Activated CD4-positive, alpha-beta T cell treated with anti-CD3 and anti-CD28 coated beads, Interleukin-2, Interleukin-6, amounts not matched to agents 100 ng/mL and 50 ng/mL, durations not matched to agents 16 hours and 8 hours (primary cell): ENCODE data around the gene OR2T29.
"Not testable (repeated sequence)": the region's sequence is repeated elsewhere in the genome, so short reads cannot be mapped to it uniquely, and the experiment has no call there.

Experiments
- DNase-seq: peaks from one replicate; pipeline ENCODE4 v3.0.0-alpha.2; 2020

OR2T29 gene, protein sequence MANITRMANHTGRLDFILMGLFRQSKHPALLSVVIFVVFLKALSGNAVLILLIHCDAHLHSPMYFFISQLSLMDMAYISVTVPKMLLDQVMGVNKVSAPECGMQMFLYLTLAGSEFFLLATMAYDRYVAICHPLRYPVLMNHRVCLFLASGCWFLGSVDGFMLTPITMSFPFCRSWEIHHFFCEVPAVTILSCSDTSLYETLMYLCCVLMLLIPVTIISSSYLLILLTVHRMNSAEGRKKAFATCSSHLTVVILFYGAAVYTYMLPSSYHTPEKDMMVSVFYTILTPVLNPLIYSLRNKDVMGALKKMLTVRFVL

DNA sequence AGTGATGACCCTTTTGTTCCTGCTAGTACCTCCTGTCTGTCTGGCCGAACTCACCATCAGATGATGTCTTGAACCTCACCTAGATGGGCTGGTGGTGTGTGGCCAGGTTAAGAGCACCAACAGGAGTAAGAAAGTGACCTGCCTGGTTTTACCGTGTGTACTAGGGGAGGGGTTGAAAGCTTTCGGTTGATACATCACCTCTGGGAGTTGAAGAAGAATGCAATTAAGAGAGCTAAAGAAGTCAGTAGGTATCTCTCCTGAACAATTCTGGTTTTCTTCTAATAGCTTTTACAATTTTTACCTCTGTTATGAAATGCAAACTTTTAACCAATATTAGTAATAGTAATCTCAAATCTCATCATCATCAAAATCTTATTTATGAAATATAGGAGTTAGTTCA is at the start of gene OR2T29:
TSS of gene OR2T29 (minus strand) at position 101 of the 400 bp plus-strand sequence. CDS start 3,281 bp downstream, outside the sequence.
- not testable (repeated sequence) for DNase-seq

GRCh38 chr1:248611883-248612414 is 49.4 kb upstream of the OR2T29 start:
- no peak for DNase-seq

- no peak for DNase-seq
Observed at GRCh38 chr1:248610301-248610700, 47.7 kb upstream of the OR2T29 start.

DNA sequence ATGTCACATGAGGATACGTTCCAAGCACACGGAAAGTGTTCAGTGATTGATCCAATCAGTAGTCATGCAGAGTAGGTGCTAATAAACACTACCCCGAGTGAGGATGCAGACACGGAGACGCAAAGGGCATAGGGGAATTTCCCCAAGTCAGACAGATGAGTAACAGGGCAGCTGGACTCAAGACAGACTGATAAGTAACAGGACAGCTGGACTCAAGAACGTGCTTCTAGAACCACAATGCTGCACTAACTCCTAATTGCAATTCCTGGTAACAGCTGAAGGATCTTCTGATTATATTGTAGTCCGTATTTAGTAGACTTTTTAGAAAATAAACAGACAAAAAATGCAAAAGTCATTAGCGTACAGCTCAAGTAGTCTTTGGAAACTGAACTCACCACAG is 36.8 kb upstream of the OR2T29 start:
- DNase-seq, result no peak

GRCh38 chr1:248597589-248597988 is 35.0 kb upstream of the OR2T29 start, which contains the start of gene OR2T10:
Gene OR2T10, minus strand, starts transcription at chr1:248597700. Its CDS starts 3,932 bp downstream, at chr1:248593768.
- no peak for DNase-seq

GRCh38 chr1:248596615-248597014 is 34.0 kb upstream of the OR2T29 start:
- no peak for DNase-seq

DNA sequence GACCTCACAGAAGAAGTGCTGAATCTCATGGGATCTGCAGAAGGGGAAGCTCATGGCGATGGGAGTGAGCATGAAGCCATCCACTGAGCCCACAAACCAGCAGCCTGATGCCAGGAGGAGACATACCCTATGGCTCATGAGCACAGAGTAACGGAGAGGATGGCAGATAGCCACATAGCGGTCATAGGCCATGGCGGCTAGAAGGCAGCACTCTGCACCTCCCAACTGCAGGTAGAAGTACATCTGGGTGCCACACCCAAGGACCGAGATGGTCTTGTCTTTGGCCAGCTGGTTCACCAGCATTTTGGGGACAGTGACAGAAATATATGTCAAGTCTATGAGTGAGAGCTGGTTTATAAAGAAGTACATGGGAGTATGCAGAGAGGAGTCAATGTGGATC is 30.7 kb upstream of the OR2T29 start:
- DNase-seq, result no peak

DNA sequence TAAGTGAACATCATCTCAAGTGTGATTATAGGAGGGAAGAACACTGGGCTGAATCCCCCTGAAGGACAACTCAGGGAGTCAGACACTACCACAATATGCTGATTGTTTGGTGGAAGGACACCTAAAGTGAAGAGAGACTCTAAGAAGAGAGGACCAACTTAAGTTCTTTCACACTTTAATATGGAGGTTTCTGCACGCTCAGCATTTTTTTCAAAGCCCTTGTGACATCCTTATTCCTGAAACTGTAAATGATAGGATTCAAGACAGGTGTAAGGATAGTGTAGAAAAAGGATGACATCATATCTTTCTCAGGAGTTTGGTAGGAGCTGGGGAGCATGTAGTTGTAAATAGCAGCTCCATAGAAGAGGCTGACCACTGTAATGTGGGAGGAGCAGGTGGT is 30.1 kb upstream of the OR2T29 start:
- no peak for DNase-seq

- DNase-seq, result no peak
Observed at GRCh38 chr1:248590055-248590454, 27.5 kb upstream of the OR2T29 start.

DNA sequence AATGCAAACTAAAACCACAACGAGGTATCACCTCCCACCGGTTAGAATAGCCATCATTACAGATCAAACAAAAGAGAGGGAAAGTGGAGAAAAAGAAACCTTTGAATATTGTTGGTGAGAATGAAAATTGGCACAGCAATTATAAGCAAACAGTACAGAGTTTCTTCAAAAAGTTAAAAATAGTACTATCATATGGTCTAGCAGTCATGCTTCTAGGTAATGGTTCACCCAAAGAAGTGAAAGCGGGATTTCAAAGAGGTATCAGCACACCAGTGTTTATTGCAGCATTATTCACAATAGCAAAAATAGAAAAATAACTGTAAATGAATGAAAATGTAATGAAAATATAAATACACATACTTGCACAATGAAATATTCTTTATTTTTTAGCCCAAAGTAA is 26.8 kb upstream of the OR2T29 start:
- no peak for DNase-seq

DNA sequence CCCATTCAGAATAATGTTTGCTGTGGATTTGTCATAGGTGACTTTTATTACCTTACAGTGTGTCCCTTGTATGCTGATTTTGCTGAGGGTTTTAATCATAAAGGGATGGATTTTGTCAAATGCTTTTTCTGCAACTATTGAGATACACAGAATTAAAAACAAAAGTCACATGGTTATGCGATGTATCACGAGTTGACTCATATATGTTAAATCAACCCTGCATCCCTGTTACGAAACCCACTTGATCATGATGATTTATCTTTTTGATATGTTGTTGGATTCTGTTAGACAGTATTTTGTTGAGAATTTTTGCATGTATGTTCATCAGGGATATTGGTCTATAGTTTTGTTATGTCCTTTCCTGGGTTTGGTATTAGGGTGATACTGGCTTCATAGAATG is 22.7 kb upstream of the OR2T29 start:
- peak; percentile 9 for DNase-seq

GRCh38 chr1:248576260-248576980 is 13.8 kb upstream of the OR2T29 start:
- peak; percentile 19 for DNase-seq

DNA sequence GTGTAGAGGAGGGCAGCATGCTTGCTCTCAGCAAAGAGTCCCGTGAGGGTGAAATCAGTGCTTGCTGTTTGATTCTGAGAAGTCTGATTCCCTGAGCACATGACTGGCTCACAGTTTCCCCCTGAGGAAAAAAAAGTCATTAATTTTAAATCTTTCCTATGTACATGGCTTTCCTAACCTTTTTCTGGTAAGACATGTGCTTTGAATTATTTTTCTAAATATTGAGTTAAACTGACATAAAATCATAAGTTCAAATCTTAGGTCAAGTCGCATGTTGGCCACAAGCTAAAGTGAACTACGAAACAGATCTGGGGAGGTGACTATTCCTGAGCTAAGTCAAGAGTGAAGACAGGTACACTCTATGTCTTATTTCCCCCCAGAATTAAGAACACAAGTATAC is 12.1 kb upstream of the OR2T29 start, which contains the start of gene OR2T34:
TSS of gene OR2T34 (minus strand) at position 101 of the 400 bp plus-strand sequence. CDS start at position 101, 0 bp downstream.
- not testable (repeated sequence) for DNase-seq

DNA sequence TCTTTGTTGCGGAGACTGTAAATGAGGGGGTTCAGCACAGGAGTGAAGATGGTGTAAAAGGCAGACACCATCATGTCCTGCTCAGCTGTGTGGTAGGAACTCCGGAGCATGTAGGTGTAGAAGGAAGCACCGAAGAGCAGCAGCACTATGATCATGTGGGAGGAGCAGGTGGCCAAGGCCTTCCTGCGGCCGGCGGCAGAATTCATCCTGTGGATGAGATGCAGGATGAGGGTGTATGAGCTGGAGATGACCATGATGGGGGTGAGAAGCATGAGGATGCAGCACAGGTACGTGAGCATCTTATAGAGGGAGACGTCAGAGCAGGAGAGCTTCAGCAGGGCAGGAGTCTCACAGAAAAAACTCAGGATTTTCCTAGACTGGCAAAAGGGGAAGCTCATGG is 11.3 kb upstream of the OR2T29 start:
- DNase-seq, result not testable (repeated sequence)

DNA sequence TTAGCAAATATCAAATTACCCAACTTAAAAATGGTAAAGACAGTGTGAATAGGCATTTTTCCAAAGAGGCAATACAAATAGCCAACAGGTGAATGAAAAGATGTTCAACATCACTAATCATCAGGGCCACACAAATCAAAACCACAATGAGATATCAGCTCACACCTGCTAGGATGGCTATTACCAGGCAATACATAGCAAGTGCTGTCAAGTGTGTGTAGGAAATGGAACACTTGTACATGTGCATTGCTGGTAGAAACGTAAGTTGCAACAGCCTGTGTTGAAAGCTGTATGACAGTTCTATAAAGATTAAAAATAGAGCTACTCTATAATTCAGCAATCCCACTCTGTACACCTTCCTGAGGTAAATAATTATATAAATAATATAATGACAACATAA is 9.5 kb upstream of the OR2T29 start:
- DNase-seq, result not testable (repeated sequence)

DNA sequence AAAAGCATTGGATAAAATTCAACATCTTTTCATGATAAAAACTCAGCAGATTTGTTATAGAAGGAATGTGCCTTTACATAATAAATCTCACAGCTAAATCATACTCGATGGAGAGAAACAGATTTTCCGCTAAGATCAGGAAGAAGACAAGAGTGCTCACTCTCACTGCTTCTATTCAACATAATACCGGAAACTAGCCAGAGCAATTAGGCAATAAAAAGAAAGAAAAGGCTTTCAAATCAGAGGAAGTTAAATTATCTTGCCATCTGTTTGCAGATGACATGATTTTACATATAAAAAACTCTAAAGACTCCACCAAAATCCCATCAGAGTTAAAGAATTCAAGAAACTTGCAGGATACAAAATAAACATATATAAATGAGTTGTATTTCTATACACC is 8.2 kb upstream of the OR2T29 start:
- DNase-seq, result not testable (repeated sequence)

DNA sequence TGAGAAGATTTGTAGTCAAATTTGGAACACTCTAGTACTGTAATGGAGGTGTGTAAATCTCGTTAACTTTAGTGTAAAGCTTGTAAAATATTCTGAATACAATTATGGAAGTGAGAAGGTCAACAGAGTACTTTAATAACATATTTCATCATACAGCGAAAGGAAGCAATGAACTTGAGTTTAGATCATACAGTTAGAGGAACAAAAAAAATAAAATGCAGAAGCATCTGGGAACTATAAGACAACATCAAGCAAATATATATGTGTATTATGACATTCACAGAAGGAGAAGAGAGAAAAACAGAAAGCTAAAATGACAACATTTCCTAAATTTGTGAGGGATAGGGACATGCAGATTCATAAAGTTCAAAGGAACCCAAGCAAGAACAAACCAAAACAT is 6.5 kb upstream of the OR2T29 start:
- not testable (repeated sequence) for DNase-seq

DNA sequence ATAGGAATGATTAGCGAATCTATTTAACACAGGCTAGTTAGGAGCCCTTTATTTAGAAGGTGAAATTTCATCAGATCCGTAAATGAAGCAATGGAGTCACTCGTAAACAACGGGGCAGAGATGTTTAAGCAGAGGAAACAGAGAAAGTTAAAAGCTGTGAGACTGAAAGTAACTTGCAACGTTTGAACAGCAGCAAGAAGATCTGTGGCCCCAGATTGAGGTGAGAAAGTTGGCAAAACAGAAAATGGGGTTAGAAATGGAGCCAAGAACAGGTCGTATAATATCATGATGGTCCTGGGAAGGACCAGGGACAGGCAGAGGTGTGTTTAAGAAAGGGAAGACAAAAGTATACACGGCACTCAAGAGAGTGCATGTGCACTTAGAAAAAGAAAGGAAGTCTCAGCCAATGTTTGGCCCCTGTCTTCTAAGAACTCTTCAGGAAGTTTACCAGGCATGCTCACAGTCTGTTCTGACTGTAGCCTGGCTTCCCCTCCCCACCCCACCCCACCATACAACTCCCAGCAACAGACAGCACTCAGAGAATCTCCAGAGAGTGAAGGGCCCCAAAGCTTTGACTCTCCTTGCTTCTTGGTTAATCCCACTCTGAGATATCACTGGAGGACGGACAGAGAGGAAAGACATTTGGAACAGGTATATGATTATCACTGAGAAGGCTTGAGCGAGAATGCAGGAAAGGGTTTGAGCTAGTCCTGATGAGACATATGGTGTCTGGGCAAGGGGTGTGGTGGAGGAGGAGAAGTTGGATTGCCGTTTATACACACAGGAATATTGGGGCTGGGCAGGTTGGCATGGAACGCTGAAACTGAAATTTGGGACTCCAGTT is 3.2 kb upstream of the OR2T29 start:
- peak; percentile 9 for DNase-seq

DNA sequence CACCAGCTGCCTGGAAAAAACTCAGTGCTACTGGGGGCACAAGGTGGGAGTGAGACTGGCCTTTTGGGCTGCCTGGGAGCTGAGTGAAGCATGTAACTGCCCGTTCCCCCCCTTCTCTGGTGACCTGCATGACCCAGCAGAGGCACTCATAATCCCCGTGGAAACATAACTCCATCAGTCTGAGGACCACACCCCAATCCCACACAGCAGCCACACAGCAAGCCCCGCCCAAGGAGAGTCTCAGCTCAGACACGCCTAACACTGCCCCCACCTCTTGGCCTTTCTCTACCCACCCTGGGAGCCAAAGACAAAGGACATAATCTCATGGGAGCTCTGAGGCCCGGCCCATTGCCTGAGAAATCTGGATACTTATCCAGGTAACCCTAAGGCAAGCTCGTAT is 11.5 kb downstream of the OR2T29 start:
- not testable (repeated sequence) for DNase-seq

GRCh38 chr1:248547383-248547782 is 15.2 kb downstream of the OR2T29 start:
- not testable (repeated sequence) for DNase-seq

DNA sequence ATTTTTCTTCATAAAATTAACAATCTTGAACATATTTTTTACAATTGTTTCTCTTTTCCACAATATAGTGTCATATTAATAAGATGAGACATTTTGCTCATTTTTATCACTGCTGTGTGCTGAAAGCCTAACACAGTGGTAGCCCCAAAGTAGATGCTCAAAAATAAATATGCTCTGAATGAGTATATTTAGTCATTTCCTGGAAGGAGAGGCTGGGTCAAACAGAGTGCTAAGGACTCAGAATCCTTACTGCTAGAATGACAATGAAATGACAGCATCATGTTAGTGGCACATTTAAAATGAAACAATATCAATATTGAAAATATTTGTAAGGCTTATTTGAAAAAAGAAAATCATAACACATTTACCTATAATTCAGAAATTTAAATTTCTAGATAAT is 25.1 kb downstream of the OR2T29 start:
- not testable (repeated sequence) for DNase-seq

GRCh38 chr1:248521856-248522255 is 40.7 kb downstream of the OR2T29 start:
- no peak for DNase-seq

GRCh38 chr1:248510217-248510616 is 52.4 kb downstream of the OR2T29 start:
- DNase-seq, result not testable (repeated sequence)
